Measurements from ENCODE around the gene AKTIP.
"Not testable (repeated sequence)": the region's sequence is repeated elsewhere in the genome, so short reads cannot be mapped to it uniquely, and the experiment has no call there.

AKTIP gene

GRCh38 chr16:53529513-53529912 is 26.5 kb upstream of the AKTIP start:
- no peak for DNase-seq (ENCODE audit: low read depth in 1 of 2, low spot score in 1 of 2)
- no peak for TF ChIP-seq JUND (IDR thresholded peaks at IDR 0.05; ENCODE audit: low read depth)
- in situ Hi-C loops (cut with HindIII; ENCODE audit: low pct_unique_long_range_greater_than_20kb, low sequenced_read_pairs): no loop called here

GRCh38 chr16:53528797-53529196 is 25.8 kb upstream of the AKTIP start:
- DNase-seq (ENCODE audit: low read depth in 1 of 2, low spot score in 1 of 2): no peak
- in situ Hi-C loops (cut with HindIII; ENCODE audit: low pct_unique_long_range_greater_than_20kb, low sequenced_read_pairs): no loop called here
- TF ChIP-seq JUND (IDR thresholded peaks at IDR 0.05; ENCODE audit: low read depth): no peak

- in situ Hi-C loops (cut with HindIII; ENCODE audit: low pct_unique_long_range_greater_than_20kb, low sequenced_read_pairs): no loop called here
- DNase-seq (ENCODE audit: low read depth in 1 of 2, low spot score in 1 of 2): no peak
- TF ChIP-seq JUND (IDR thresholded peaks at IDR 0.05; ENCODE audit: low read depth): no peak
These were observed 21.1 kb upstream of the AKTIP start for GRCh38 chr16:53523971-53524548.

- in situ Hi-C loops (cut with HindIII; ENCODE audit: low pct_unique_long_range_greater_than_20kb, low sequenced_read_pairs): no loop called here
- DNase-seq (ENCODE audit: low read depth in 1 of 2, low spot score in 1 of 2): no peak
- TF ChIP-seq JUND (IDR thresholded peaks at IDR 0.05; ENCODE audit: low read depth): no peak
These were observed 20.3 kb upstream of the AKTIP start for GRCh38 chr16:53523126-53523804.

- no peak for DNase-seq (ENCODE audit: low read depth in 1 of 2, low spot score in 1 of 2)
- in situ Hi-C loops (cut with HindIII; ENCODE audit: low pct_unique_long_range_greater_than_20kb, low sequenced_read_pairs): no loop called here
- no peak for TF ChIP-seq JUND (IDR thresholded peaks at IDR 0.05; ENCODE audit: low read depth)
These were observed 16.5 kb upstream of the AKTIP start for GRCh38 chr16:53519417-53520091.

GRCh38 chr16:53518550-53519416 is 15.8 kb upstream of the AKTIP start:
- in situ Hi-C loops (cut with HindIII; ENCODE audit: low pct_unique_long_range_greater_than_20kb, low sequenced_read_pairs): no loop called here
- no peak for TF ChIP-seq JUND (IDR thresholded peaks at IDR 0.05; ENCODE audit: low read depth)
- DNase-seq (ENCODE audit: low read depth in 1 of 2, low spot score in 1 of 2): no peak

GRCh38 chr16:53517851-53518250 is 14.8 kb upstream of the AKTIP start:
- in situ Hi-C loops (cut with HindIII; ENCODE audit: low pct_unique_long_range_greater_than_20kb, low sequenced_read_pairs): no loop called here
- no peak for TF ChIP-seq JUND (IDR thresholded peaks at IDR 0.05; ENCODE audit: low read depth)
- no peak for DNase-seq (ENCODE audit: low read depth in 1 of 2, low spot score in 1 of 2)

- no peak for DNase-seq (ENCODE audit: low read depth in 1 of 2, low spot score in 1 of 2)
These were observed 12.8 kb upstream of the AKTIP start for GRCh38 chr16:53515811-53516210.

GRCh38 chr16:53515259-53515658 is 12.2 kb upstream of the AKTIP start:
- in situ Hi-C loops (cut with HindIII; ENCODE audit: low pct_unique_long_range_greater_than_20kb, low sequenced_read_pairs): no loop called here
- no peak for TF ChIP-seq JUND (IDR thresholded peaks at IDR 0.05; ENCODE audit: low read depth)
- no peak for DNase-seq (ENCODE audit: low read depth in 1 of 2, low spot score in 1 of 2)

More at GRCh38 chr16:53515811-53516210, 12.8 kb upstream of the AKTIP start:
- in situ Hi-C loops (cut with HindIII; ENCODE audit: low pct_unique_long_range_greater_than_20kb, low sequenced_read_pairs): no loop called here
- TF ChIP-seq JUND (IDR thresholded peaks at IDR 0.05; ENCODE audit: low read depth): no peak

GRCh38 chr16:53512795-53513194 is 9.8 kb upstream of the AKTIP start:
- in situ Hi-C loops (cut with HindIII; ENCODE audit: low pct_unique_long_range_greater_than_20kb, low sequenced_read_pairs); DNase-seq (ENCODE audit: low read depth in 1 of 2, low spot score in 1 of 2): not testable (repeated sequence)

GRCh38 chr16:53511403-53512280 is 8.6 kb upstream of the AKTIP start:
- DNase-seq (ENCODE audit: low read depth in 1 of 2, low spot score in 1 of 2): peak; percentile 42 to 88
- in situ Hi-C loops (cut with HindIII; ENCODE audit: low pct_unique_long_range_greater_than_20kb, low sequenced_read_pairs): no loop called here

GRCh38 chr16:53511084-53511402 is 8.0 kb upstream of the AKTIP start:
- TF ChIP-seq JUND (IDR thresholded peaks at IDR 0.05; ENCODE audit: low read depth): no peak
- no peak for DNase-seq (ENCODE audit: low read depth in 1 of 2, low spot score in 1 of 2)
- in situ Hi-C loops (cut with HindIII; ENCODE audit: low pct_unique_long_range_greater_than_20kb, low sequenced_read_pairs): no loop called here

More at GRCh38 chr16:53511403-53512280, 8.6 kb upstream of the AKTIP start:
- TF ChIP-seq JUND (IDR thresholded peaks at IDR 0.05; ENCODE audit: low read depth): no peak; the same call in 1 of the 2 replicates

All from T47D (cell line).